NCI-H146 treated with DMSO at 0.1 percent for 48 hours (cell line): ENCODE results near the gene MIAT.

ENCODE experiments used
- DNase-seq: peaks from one replicate; lab custom pipeline; 2025; ENCODE audit not compliant: unreplicated experiment; lab: John Stamatoyannopoulos, UW

The MIAT gene

DNA sequence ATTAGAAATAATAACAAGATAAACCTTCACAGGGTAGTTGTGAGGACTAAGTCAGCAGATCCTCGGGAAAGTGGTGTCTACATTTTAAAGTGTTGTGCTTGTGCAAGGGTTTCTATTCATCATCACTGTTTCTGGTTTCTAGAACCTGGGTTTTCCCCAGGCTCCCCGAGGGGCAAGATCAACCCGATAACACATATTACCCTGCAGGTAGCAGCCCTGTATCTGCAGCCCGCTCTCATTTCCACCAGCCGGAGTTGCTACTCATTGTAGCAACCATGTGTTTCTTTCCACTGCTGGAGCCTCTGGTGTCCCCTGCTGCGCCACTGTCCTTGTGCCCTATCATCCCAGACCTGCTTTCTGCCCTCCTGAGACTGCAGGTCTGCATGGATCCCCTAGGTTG lies 67.0 kb downstream of the MIAT start:
- no peak for DNase-seq

DNA sequence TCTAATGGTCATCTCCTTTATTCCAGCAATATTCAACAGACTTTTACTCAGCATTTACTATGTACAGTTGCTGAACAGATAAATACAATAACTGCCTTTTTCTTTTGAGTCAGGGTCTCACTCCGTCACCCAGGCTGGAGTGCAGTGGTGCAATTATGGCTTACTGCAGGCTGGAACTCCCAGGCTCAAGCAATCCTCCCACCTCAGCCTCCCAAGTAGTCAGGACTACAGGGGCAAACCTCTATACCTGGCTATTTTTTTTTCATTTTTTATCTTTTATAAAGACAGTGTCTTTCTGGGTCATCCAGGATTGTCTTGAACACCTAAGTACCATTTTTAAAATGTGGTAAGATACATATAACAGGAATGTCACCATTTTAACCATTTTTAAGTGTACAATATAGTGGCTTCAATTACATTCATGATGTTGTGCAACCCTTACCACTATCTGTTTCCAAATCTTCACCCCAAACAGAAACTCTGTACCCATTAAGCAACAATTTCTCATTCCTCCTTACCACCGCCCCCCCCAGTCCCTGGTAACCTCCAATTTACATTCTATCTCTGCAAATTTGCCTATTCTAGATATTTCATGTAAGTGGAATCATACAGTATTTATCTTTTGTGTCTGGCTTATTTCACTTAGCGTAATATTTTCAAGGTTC lies 67.8 kb downstream of the MIAT start:
- DNase-seq: no peak
